GM23338 (cell line): ENCODE results near the gene IGSF21. TPM values are rescaled to one million over a fixed set of nuclear protein-coding genes. Genes with fewer than 3 reads are reported as not detected.

Experiments
- ATAC-seq: fragments of 200-7000 bp; cut with Tn5 transposase; 3 replicates; pipeline ENCODE4 v1.9.1; 2020
- DNase-seq: peaks from one replicate; pipeline ENCODE4 v3.0.0-alpha.2; 2015; ENCODE audit warnings: low spot score
- H2AFZ ChIP-seq: fragments of 200-600 bp; sonication (generic); 2 replicates; pipeline ENCODE4 v1.8.0; 2016; ENCODE audit warnings: antibody characterized with exemption, mild to moderate bottlenecking, moderate library complexity
- H3F3A ChIP-seq: fragments of 200-600 bp; sonication (generic); replicated peaks from 2 replicates; pipeline ENCODE4 v1.8.0; 2017; ENCODE audit warnings: antibody characterized with exemption, mixed run types, low read depth
- H3K27ac ChIP-seq: fragments of 200-600 bp; sonication (generic); 2 replicates; pipeline ENCODE4 v1.6.1; 2016; ENCODE audit warnings: low read depth
- H3K27me3 ChIP-seq: fragments of 200-600 bp; sonication (generic); 2 replicates; pipeline ENCODE4 v1.8.0; 2016; ENCODE audit warnings: mild to moderate bottlenecking, mixed run types, moderate library complexity; ENCODE audit not compliant: insufficient read depth
- H3K36me3 ChIP-seq: fragments of 200-600 bp; sonication (generic); 2 replicates; pipeline ENCODE4 v1.8.0; 2016; ENCODE audit warnings: mild to moderate bottlenecking; ENCODE audit not compliant: insufficient read depth
- H3K4me1 ChIP-seq: fragments of 200-600 bp; sonication (generic); 2 replicates; pipeline ENCODE4 v1.8.0; 2016; ENCODE audit warnings: mild to moderate bottlenecking, moderate library complexity; ENCODE audit not compliant: insufficient read depth
- H3K4me2 ChIP-seq: fragments of 200-600 bp; sonication (generic); 2 replicates; pipeline ENCODE4 v1.7.1; 2017; ENCODE audit warnings: mixed run types
- H3K4me3 ChIP-seq: fragments of 200-600 bp; sonication (generic); 2 replicates; pipeline ENCODE4 v1.6.1; 2016; ENCODE audit warnings: mixed run types
- H3K79me2 ChIP-seq: fragments of 200-600 bp; sonication (generic); replicated peaks from 2 replicates; pipeline ENCODE4 v1.8.0; 2017; ENCODE audit warnings: mild to moderate bottlenecking; ENCODE audit not compliant: insufficient read depth
- H3K9me2 ChIP-seq: fragments of 200-600 bp; sonication (generic); 2 replicates; pipeline ENCODE4 v1.8.0; 2017; ENCODE audit not compliant: insufficient read depth
- H4K20me1 ChIP-seq: fragments of 200-600 bp; sonication (generic); replicated peaks from 2 replicates; pipeline ENCODE4 v1.8.0; 2017; ENCODE audit warnings: mild to moderate bottlenecking; ENCODE audit not compliant: insufficient read depth
- H3K27ac Mint-ChIP-seq: 2 replicates; pipeline ENCODE4 v1.8.0; 2020; ENCODE audit warnings: inconsistent platforms, mild to moderate bottlenecking, moderate library complexity, mixed read lengths
- H3K27me3 Mint-ChIP-seq: 3 replicates; pipeline ENCODE4 v1.8.0; 2022; ENCODE audit warnings: low read depth, mild to moderate bottlenecking, moderate library complexity, mixed read lengths, inconsistent platforms; ENCODE audit not compliant: insufficient read depth, poor library complexity
- H3K36me3 Mint-ChIP-seq: 3 replicates; pipeline ENCODE4 v1.8.0; 2021; ENCODE audit warnings: low read depth, mild to moderate bottlenecking, inconsistent platforms, moderate library complexity, mixed read lengths
- H3K4me1 Mint-ChIP-seq: 3 replicates; pipeline ENCODE4 v1.8.0; 2020; ENCODE audit warnings: mild to moderate bottlenecking, inconsistent platforms, mixed read lengths
- H3K4me3 Mint-ChIP-seq: 3 replicates; pipeline ENCODE4 v1.8.0; 2021; ENCODE audit warnings: moderate library complexity, mild to moderate bottlenecking, inconsistent platforms, mixed read lengths
- H3K9me3 Mint-ChIP-seq: 3 replicates; pipeline ENCODE4 v1.8.0; 2020; ENCODE audit warnings: moderate library complexity, mild to moderate bottlenecking, inconsistent platforms, mixed read lengths
- CREB1 ChIP-seq: fragments of 250-450 bp; sonication (Bioruptor Pico); IDR thresholded peaks from 2 replicates; pipeline ENCODE4 v1.5.0; 2020; ENCODE audit warnings: low read depth, mild to moderate bottlenecking, moderate library complexity
- CTCF ChIP-seq, 2 experiments: fragments of 200-600 bp in 1 of 2; sonication (generic) in 1 of 2; conservative IDR thresholded peaks; 2 replicates each; pipeline versions ENCODE4 v1.5.1 to v1.6.1; 2016 to 2017; ENCODE audit warnings: antibody characterized with exemption in 2 of 2, low read depth in 2 of 2, mild to moderate bottlenecking in 2 of 2, moderate library complexity in 1 of 2
- ETS1 ChIP-seq: IDR thresholded peaks from 2 replicates; pipeline ENCODE4 v1.6.1; 2016; ENCODE audit warnings: antibody characterized with exemption
- EZH2 ChIP-seq: fragments of 200-600 bp; sonication (generic); IDR thresholded peaks from one replicate; pipeline ENCODE4 v1.8.0; 2017; ENCODE audit warnings: antibody characterized with exemption, mild to moderate bottlenecking, low read depth; ENCODE audit not compliant: unreplicated experiment
- EZH2phosphoT487 ChIP-seq: fragments of 200-600 bp; sonication (generic); IDR thresholded peaks from one replicate; pipeline ENCODE4 v1.8.1; 2018; ENCODE audit warnings: antibody characterized with exemption; ENCODE audit not compliant: unreplicated experiment
- NANOG ChIP-seq: IDR thresholded peaks from 2 replicates; pipeline ENCODE4 v1.6.1; 2016; ENCODE audit warnings: antibody characterized with exemption, borderline replicate concordance
- POLR2AphosphoS5 ChIP-seq: IDR thresholded peaks from 2 replicates; pipeline ENCODE4 v1.6.1; 2016; ENCODE audit warnings: antibody characterized with exemption, low read depth
- STAT1 ChIP-seq: IDR thresholded peaks from one replicate; pipeline ENCODE4 v1.6.1; 2016; ENCODE audit warnings: antibody characterized with exemption; ENCODE audit not compliant: unreplicated experiment
- ZNF114 ChIP-seq: fragments of 250-450 bp; sonication (Bioruptor Pico); IDR thresholded peaks from 2 replicates; pipeline ENCODE4 v1.5.0; 2020; ENCODE audit warnings: mild to moderate bottlenecking, moderate library complexity
- ZNF331 ChIP-seq: fragments of 250-450 bp; sonication (Bioruptor Pico); IDR thresholded peaks from 2 replicates; pipeline ENCODE4 v1.5.0; 2020; ENCODE audit warnings: low read depth, mild to moderate bottlenecking, moderate library complexity
- polyA plus RNA-seq: library from polyadenylated mRNA; unstranded; fragments of >200 nt; fragmentation: Nextera tagmentation; extraction: Ambion mirVana; gene quantifications from 2 replicates; pipeline ENCODE4 v1.2.1, GENCODE V29; 2016
- total RNA-seq: library from RNA; depleted of rRNA; stranded (reverse); fragments of >200 nt; shearing (Covaris generic); gene quantifications from 2 replicates; pipeline ENCODE4 v1.2.3, GENCODE V29; 2014

The IGSF21 gene
- total and polyA plus RNA-seq, 2 experiments from 2014 or later, result 15.6 to 15.7 TPM

- Mint-ChIP-seq H3K4me3 (no peak overlapping the region), H3K27ac (no peak overlapping the region), H3K27me3 (no peaks in the 10 kb centered on the region), H3K36me3 (no peaks in the 10 kb centered on the region), H3K9me3 (no peaks in the 10 kb centered on the region), H3K4me1 (peaks cover 22% of the 10 kb centered on the region)
- Histone ChIP-seq H3K9me2 (no peaks in the 10 kb centered on the region), H3K4me1 (no peaks in the 10 kb centered on the region; the same call in 1 of the 2 replicates), H3K27ac (no peak overlapping the region), H3K4me3 (no peak overlapping the region), H3K4me2 (no peak overlapping the region), H2AFZ (no peak overlapping the region), H3F3A (no peaks in the 10 kb centered on the region), H3K27me3 (no peaks in the 10 kb centered on the region), H3K79me2 (no peaks in the 10 kb centered on the region; the same call in 1 of the 2 replicates), H4K20me1 (peaks cover 4% of the 10 kb centered on the region; the same call in 1 of the 2 replicates), H3K36me3 (no peaks in the 10 kb centered on the region)
- DNase-seq (no peak), ATAC-seq (no peak)
- no peak for TF ChIP-seq ZNF114 (CRISPR knock-in tag)
- TF ChIP-seq EZH2phosphoT487, result no peak
- no peak for TF ChIP-seq STAT1
- no peak for TF ChIP-seq ETS1
- TF ChIP-seq POLR2AphosphoS5, result no peak
- TF ChIP-seq ZNF331, result no peak
- no peak for TF ChIP-seq NANOG
- TF ChIP-seq CREB1 (CRISPR knock-in tag), result no peak
- TF ChIP-seq CTCF (conservative IDR thresholded peaks at IDR 0.05; ENCODE audit: low read depth in 2 of 2), result no peak
Observed at GRCh38 chr1:18187054-18187453, 79.5 kb downstream of the IGSF21 start.

GRCh38 chr1:18188820-18189517 is 81.4 kb downstream of the IGSF21 start:
- no peak overlapping the region for H3K4me3 ChIP-seq
- Mint-ChIP-seq H3K27me3 (peaks cover 1% of the 10 kb centered on the region), H3K4me3 (no peak overlapping the region), H3K27ac (no peak overlapping the region), H3K9me3 (no peaks in the 10 kb centered on the region), H3K36me3 (no peaks in the 10 kb centered on the region), H3K4me1 (peaks cover 24% of the 10 kb centered on the region)
- peaks cover 3% of the 10 kb centered on the region for H3K4me1 ChIP-seq
- no peaks in the 10 kb centered on the region for H3K9me2 ChIP-seq
- no peak overlapping the region for H3K27ac ChIP-seq
- H3K36me3 ChIP-seq, result no peaks in the 10 kb centered on the region
- H3K27me3 ChIP-seq, result no peaks in the 10 kb centered on the region
- no peak for DNase-seq
- no peak overlapping the region for H3K4me2 ChIP-seq
- H3F3A ChIP-seq, result no peaks in the 10 kb centered on the region
- ATAC-seq, result no peak
- TF ChIP-seq NANOG (no peak), ZNF114 (CRISPR knock-in tag) (no peak), CREB1 (CRISPR knock-in tag) (no peak), EZH2 (no peak), POLR2AphosphoS5 (no peak)
- H4K20me1 ChIP-seq, result no peaks in the 10 kb centered on the region; the same call in 1 of the 2 replicates
- no peak overlapping the region for H2AFZ ChIP-seq
- no peaks in the 10 kb centered on the region; the same call in 1 of the 2 replicates for H3K79me2 ChIP-seq
